Umbilical cord (tissue), 2 donors: ENCODE data around the gene RLN3. TPM values are rescaled to one million over a fixed set of nuclear protein-coding genes. Genes with fewer than 3 reads are reported as not detected.

Experiments
- DNase-seq: peaks from one replicate; pipeline ENCODE4 v3.0.0-alpha.2; 2015; ENCODE audit warnings: low spot score
- total RNA-seq: library from RNA; depleted of rRNA; stranded (reverse); fragments of >200 nt; gene quantifications from one replicate; pipeline ENCODE4 v1.2.3, GENCODE V29; 2014; ENCODE audit warnings: low replicate concordance; ENCODE audit not compliant: insufficient read depth

RLN3 gene
- total RNA-seq, 1 donor from 2014 or later = not detected

GRCh38 chr19:14054099-14054498 is 26.2 kb downstream of the RLN3 start:
- DNase-seq = no peak

GRCh38 chr19:14054721-14055120 is 26.8 kb downstream of the RLN3 start:
- DNase-seq = no peak

GRCh38 chr19:14055396-14055795 is 27.4 kb downstream of the RLN3 start:
- DNase-seq = no peak

GRCh38 chr19:14056069-14056666 is 28.2 kb downstream of the RLN3 start:
- DNase-seq = no peak

- no peak for DNase-seq
Observed at GRCh38 chr19:14056741-14057356, 28.9 kb downstream of the RLN3 start.

- DNase-seq = no peak
Observed at GRCh38 chr19:14058182-14059092, 30.5 kb downstream of the RLN3 start.

- no peak for DNase-seq
Observed at GRCh38 chr19:14059093-14059480, 31.1 kb downstream of the RLN3 start.

GRCh38 chr19:14059652-14060155 is 31.8 kb downstream of the RLN3 start:
- no peak for DNase-seq

- DNase-seq = no peak
Observed at GRCh38 chr19:14061081-14061749, 33.3 kb downstream of the RLN3 start.

GRCh38 chr19:14061751-14062557 is 34.0 kb downstream of the RLN3 start, which contains the start of gene PALM3:
Gene PALM3, minus strand, starts transcription at chr19:14062076. Its CDS starts 96 bp downstream, at chr19:14061980.
- DNase-seq = no peak

GRCh38 chr19:14062558-14062855 is 34.6 kb downstream of the RLN3 start:
- DNase-seq = no peak

- DNase-seq = no peak
Observed at GRCh38 chr19:14063105-14063504, 35.2 kb downstream of the RLN3 start.

- DNase-seq = no peak
Observed at GRCh38 chr19:14066134-14066533, 38.2 kb downstream of the RLN3 start.

GRCh38 chr19:14070268-14071050 is 42.5 kb downstream of the RLN3 start:
- no peak for DNase-seq

- peak; percentile 23 for DNase-seq
Observed at GRCh38 chr19:14072535-14073260, 44.8 kb downstream of the RLN3 start, which contains the start of gene MISP3. Gene MISP3, plus strand, starts transcription at chr19:14072786. Its CDS starts 524 bp downstream, at chr19:14073310.

- DNase-seq = peak; percentile 78
Observed at GRCh38 chr19:14073261-14073924, 45.4 kb downstream of the RLN3 start.

GRCh38 chr19:14073925-14074838 is 46.2 kb downstream of the RLN3 start:
- peak; percentile 22 for DNase-seq

- DNase-seq = no peak
Observed at GRCh38 chr19:14078411-14078810, 50.5 kb downstream of the RLN3 start.
